Fibroblast of upper back skin (primary cell): Measurements from ENCODE around the gene PHEX.

Experiments
- DNase-seq: peaks from one replicate; pipeline ENCODE4 v3.0.0-alpha.2; 2013

Gene PHEX

DNA sequence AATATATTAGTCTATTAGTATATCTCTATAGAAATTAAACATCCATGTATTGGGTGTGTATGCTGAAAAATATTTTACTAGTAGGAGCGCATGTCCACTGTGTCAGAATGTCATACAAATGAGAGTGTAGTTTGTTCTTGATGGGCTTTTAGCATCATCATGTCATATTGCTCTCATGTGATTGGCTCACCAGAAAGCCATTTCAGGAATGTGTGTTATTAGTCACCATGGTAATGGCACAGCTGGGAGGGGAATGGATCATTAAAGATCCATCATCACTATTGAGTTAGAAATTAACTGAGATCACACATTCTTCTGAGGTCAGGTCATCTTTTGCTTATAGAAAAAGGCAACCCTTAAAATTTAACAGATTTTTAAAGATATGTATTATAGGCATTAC lies 77.3 kb downstream of the PHEX start:
- DNase-seq: peak; percentile 78

DNA sequence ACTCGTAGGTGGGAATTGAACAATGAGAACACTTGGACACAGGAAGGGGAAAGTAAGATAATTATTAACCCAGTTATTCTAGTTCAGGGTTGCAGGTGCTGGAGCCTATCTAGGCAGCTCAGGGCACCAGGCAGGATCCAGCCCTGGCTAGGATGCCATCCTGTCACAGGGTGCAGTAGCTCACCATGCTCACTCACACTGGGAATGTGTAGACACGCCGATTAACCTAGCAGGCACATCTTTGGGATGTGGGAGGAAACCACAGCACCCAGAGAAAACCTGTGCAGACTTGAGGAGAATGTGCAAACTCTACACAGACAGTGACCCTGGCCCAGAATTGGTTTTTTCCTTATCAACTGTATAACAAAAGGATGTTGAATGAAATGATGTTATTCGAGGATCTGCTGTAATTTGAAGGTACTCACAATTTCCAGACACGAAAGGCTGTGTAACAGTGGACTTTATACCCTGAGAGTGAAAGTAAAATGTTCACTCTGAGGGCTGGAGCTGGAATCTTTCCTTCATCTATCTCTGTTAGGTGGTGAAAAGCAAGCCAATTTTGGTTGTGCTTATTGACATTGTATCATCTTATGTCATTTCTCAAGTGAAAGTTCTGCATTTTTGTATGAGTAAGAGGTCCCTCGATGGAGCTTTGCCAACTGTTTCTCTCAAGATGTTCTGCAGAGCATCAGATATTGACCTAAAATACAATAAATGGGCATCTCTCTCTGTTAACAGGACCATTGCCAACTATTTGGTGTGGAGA lies 78.8 kb downstream of the PHEX start:
- peak; percentile 85 for DNase-seq

DNA sequence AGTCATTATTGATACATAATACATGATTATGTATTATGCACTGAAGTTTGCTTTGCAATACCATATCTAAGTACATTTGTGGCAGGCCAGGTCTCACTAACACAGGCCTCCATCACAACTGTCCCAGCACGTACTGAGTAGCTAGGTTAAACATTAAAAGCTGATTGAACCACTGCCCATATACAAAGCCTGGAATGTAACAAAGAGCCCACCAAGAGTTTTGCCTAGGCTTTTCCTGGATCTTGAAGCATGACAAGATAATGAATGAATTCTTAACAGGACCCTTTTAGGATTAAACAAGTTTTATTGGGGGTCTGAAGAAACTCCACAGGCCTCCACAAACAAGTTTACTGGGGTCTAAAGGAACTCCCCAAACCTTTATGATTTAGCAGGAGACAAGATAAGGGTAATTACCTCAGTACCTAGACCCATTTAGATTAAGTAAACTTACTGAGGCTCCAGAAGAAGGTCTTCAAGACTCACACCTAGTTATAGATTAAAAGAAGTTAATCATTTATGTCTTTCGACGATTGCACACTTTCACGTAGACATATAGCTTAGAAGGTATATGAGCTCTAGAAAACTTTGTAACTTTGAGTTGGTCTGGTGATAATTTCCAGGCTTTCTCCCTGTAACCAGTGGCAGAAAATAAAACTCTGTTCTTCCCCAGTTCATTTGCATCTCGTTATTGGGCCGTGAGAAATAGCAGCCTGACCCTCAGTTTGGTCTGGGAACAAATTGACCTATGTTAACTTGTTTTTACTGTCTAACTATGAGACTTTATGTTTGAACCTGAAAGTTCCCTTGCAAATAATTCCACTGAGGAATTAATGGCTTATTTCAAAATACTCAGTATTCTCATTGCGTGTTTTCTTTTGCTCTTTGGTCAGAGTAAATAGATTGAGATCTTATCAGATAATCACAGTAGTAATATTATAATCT lies 84.8 kb downstream of the PHEX start:
- no peak for DNase-seq

DNA sequence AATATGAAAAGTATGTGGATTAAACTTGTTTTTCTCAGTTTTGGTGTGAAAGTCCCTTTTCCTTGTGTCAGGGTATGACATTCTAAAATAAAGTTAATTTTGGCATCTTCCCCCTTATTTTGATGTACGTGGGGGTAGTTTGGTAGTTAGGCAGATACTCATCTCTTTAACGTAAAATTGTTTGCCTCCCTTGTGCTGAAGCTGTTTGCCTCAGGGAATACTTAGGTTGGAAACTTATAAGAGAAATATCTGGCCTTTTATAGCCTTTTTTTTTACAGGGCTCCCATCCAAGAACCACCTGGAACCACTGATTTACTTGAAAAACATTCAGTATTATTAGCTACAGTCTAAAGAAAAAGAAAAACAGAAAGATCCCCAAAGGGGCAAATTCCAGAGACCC lies 85.5 kb downstream of the PHEX start:
- DNase-seq: no peak

DNA sequence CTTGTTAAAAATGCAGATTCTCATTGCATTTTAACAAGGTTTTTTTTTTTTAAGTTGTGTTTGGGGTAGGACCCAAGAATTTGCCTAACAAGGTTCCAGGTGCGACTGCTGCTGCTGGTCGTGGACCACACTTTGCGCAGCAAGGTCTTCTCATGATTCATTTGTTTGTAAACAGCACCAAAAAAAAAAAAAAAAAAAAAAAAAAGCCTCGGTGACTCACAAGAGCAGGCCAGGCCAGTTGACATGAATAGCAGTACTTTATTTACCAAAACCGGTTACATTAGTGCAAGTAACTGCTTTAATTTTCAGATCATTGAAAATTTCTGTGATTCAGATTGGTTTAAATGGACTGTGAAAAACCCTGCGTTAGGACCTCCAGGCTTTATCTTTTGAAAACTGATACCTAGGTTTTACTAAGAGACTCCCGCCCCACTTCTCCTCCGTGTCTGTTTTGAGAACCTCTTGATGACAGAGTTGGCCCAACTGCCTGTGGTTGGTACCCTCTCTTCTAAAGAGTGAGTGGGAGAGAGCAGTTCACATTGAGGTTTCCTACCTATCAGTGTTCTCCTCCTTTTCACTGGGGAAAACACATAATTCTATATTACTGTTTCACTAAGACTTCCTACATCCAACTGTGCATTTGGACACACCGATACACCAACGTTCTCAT lies 86.2 kb downstream of the PHEX start:
- no peak for DNase-seq

DNA sequence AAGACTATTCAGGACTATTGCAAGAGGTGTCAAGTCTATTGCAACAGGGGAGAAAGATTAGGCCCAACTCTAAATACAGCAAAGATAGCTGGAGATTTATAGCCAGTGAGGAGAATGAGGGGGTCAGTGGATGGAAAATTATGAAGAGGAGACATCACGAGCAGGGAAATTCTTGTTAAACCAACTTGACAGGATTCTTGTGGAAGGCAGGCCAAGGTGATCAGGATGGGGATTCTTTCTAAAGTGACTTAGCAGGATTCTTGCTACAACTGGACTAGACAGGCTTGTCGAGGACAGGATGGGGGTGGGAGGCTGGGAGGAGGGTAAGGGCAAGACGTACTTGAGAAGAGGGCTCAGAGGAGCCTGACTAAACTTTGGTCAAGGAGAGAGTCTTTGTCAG lies 89.0 kb downstream of the PHEX start:
- DNase-seq: no peak

DNA sequence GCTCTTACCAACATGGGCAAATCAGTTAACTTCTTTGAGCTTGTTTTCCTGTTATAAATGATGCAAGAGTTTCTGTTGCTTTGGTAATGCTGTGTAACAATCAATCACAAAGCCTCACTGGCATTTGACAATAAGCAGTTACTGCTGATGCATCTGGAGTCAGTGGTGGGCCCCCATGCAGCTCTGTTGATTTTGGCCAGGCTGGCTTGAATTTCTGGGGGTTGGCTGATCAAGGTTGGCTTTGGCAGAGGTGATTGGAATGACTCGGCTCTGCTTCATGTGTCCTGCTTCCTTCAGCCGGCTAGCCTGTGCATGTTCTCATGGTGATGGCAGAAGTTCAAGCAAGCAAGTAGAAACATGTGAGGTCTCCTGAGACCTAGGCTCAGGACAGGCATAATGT lies 90.4 kb downstream of the PHEX start:
- peak; percentile 94 for DNase-seq

DNA sequence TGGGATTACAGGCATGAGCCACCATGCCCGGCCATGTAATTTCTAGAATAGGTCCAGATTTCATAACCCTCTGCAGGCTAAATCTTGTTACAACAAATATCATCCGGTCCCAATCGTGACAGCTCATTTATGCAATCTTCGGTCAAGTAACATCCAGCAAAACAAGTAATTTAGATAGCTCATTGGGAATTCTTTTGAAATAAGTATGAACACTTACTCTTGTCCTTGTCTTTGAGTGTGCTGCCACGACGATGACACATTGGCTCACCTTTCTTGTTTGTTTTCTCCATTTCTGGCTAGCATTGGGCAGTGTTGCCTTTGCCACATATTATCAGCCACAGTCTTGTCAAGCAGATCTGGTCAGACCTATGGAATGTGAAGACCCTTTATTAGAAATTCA lies 92.0 kb downstream of the PHEX start:
- no peak for DNase-seq

DNA sequence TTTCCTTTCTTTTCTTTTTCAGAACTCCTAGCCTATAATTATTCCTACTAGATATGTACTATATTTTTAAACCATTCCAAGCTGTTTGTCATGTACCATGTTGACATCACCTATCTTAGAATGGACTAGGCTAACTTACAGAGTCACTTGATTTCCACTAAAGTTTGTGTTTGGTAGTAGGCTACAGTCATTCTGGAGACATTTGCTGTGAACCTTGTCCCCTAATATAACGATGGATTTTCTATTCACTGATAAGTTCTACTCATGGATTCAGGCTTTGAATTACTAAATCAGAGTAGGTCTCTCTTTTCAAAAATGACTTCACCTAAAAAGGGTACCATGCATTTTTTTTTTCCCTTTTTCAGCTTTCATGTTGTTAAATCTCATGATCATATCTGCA lies 93.4 kb downstream of the PHEX start:
- DNase-seq: no peak

DNA sequence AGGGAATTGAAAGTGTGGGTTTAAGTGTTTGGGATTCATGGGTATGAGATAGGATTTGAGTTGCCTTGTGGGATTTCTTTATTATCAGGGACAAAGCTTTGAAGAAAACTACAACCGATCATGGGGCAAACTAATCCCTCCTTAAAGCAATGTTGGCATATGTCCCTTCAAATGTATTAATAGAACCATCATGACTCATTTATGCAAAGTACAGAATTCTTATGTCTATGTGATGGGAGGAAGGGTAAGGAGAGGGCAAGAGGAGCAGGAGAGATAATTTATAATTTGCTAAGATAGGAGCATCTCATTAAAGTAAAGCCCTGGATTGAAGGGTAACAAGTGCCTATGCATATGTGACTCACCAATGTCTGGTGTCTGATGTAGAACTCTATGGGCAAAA lies 94.2 kb downstream of the PHEX start:
- peak; percentile 39 for DNase-seq

DNA sequence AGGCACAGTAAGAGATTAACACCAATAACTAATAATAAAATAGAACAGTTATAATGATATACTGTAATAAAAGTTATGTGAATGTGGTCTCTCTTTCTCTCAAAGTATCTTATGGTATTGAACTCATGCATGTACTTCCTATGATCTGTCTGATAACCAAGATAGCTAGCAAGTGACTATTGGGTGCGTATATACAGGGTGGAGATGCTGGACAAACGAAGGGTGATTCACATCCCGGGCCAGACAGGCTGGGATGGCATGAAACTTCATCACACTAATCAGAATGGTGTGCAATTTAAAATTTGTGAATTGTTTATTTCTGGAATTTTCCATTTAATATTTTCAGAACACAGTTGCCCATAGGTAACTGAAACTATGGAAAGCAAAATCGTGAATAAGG lies 96.8 kb downstream of the PHEX start:
- no peak for DNase-seq

DNA sequence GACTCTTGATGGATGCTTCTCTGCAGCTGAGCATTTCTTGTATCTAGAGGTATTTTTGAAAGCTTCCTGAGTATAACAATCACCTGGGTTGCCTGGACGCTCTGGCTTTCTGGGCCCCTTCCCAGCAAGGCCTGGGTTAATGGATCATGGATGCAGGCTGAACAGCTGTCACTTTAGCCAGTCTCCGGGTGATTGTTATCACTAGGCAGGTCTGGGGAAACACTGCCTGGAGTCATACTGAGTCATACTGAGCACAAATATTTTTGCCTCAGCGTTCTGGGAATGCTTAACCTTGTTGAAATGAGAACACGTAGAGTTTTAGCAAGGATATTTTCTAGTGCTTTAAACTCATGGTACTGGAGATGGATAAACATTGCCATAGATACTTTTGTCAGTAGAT lies 102.6 kb downstream of the PHEX start:
- DNase-seq: peak; percentile 80

DNA sequence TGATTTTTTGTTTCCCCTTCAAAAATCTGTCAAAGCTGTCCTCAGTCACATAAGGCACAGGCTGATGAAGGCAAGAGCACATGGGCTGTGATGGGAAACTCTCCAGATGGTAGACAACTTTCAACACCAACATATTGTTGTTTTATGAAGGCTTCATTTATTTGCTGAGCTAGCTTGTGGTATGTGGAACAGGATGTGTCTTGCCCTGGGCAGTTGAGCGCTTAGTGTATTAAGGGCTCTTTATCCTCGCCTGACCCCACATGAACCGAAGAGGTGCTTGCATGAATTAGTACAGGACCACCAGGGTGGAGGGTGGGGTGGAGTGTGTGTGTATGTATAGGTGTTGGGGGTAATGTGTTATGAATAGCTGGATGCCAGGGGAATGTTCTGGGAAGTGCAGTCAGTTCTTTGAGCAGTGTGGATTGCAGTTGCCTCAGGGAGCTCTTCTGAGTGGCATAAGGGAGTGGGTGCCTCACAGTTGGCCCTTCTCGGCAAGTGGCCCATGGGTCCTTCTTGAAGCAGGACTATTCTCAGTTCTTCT lies 103.1 kb downstream of the PHEX start:
- DNase-seq: peak; percentile 84

DNA sequence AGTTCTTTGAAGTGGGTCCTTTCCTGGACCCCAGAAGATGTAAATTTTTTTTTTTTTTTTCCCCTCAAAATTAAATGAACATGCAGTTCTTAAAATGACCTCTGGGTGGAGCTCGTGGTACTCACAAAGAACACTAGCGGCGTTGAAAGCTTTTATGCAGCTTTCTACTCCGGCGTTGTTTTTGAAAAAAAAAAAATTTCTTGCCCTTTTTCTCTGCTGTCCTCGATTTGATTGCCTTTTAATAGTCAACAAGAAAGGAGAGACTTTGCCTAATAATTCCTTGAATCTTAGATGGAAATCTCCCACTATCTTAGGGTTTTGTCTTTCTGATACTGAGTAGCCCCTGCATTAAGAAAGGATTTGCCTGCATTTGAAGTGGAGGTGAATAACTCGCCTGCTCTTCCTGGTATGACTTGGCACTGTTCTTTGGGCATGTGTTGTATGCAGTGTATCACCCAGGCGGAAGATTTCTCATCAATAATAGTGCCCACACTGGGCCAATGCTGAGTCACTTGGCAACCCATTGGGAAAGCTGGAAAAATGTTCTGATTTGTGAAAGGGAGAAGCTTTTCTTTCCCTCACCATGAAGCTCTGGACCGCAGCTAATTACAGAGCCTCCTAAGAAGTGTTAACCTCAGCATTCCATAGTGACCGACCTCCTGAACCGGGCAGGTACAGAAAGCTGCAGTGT lies 104.0 kb downstream of the PHEX start:
- peak; percentile 63 for DNase-seq

DNA sequence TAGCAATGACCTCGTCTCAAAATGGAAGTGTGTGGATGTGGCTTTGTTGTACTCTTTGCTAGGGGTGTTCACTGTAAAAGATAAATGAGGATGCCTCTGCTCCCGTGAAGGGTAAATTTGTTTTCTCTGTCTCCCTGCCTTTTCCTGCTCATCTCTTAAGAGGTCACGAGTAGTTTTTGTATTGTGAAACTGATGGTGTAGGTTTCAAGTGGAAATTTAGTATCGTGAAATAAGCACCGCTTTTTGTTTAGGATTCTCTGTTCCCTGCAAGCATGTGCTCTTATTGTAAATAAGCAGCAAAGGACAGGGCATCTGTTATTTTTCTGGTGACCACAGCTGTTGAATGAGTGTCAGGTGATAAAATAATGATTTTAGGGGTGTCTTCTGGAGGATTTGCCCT lies 104.6 kb downstream of the PHEX start:
- DNase-seq: no peak

DNA sequence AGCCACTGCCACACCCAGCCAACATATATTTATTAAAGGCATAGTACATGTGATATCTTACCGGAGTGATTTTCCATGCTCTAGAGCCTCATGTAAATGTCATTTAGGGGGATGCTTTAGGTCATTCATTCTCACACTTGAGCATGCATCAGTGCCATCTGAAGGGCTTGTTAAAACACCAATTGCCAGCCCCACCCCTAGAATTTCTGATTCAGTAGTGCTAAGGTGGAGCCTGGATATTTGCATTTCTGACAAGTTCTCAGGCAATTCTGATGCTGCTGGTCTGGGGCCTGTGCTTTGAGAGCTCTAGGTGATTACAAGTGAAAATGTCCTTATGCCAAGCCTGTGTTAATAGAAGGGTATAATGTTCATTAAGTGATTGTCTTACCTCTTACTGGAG lies 107.7 kb downstream of the PHEX start:
- no peak for DNase-seq

DNA sequence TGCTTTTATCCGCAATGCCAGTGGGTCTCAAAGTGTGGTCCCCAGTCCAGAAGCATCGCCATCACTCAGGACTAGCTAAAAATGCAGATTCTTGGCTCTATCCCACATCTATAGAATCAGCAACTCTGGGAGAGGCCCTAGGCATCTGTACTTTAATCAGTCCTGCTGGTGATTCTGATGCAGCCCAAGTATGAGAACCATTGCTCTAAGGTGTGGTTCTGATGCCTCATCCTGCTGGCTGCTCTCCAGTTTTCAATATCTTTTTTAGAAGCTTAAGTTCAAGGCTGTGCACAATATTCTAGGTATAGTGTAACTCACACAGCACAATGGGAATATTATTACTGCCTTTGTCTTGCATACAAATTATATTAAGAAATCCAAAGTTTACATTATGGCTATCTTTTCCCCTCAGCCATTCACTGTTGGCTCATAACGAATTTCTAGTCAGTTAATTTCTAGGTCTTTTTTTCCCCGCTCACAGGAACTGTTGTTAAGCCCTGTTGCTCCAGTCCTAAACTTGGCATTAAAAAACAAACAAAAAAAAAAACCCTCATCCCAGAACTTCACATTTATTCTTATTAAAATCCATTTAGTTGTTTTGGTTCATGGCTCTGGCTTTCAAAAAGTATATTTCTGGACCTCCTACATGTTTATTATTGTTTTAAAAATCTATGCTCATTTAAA lies 109.1 kb downstream of the PHEX start:
- no peak for DNase-seq

DNA sequence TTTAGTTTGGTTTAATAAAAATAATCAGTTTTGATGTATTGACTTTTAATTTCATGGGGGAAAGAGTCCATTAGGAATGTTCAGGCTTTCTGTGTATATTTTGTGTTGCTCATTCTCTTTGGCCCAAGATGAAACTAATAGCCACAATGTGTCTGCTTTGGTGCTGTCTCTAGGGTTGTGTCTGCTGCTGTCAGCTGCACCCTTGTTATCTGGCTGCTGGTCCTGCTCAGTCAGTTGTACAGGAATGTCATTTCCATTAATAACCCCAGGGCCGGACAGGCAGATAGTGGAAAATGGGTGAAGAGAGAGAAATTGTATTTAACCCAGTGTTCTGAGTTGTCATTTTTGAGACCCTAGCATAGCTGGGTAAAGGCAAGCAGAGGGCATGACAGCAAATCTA lies 115.1 kb downstream of the PHEX start:
- no peak for DNase-seq

DNA sequence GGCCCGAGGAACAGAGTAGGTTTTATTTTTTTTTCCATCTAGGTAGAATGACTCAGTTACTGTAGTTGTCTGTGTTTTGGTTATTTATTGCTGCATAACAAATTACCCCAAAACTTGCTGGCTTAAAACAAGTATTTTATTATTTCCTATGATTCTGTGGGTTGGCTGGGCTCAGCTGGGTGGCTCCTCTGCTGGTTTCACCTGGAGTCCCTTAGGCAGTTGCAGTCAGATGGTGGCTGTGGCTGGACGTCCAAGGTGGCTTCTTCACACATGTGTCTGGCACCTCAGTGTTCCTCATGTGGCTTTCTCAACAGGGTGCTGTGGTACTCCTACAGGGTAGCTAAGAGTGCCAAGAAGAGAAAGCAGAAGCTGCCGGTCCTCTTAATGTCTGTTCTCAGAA lies 115.8 kb downstream of the PHEX start:
- no peak for DNase-seq

DNA sequence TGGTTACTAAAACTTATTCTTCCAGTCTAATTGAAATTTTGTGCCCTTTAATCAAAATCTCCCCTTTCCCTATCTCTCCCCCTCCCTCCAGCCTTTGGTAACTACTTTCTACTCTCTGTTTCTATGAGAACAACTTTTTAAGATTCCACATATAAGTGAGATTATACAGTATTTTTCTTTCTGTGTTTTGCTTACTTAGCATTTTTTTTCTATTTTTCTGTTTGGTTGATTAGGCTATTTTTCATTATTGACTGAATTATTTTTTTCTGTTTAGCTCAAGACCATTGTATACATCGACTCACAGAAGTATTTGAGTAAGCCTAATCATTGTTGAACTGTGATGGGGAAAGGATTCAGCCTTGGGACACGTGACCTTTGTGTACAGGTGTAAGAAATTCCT lies 116.4 kb downstream of the PHEX start:
- DNase-seq: no peak

DNA sequence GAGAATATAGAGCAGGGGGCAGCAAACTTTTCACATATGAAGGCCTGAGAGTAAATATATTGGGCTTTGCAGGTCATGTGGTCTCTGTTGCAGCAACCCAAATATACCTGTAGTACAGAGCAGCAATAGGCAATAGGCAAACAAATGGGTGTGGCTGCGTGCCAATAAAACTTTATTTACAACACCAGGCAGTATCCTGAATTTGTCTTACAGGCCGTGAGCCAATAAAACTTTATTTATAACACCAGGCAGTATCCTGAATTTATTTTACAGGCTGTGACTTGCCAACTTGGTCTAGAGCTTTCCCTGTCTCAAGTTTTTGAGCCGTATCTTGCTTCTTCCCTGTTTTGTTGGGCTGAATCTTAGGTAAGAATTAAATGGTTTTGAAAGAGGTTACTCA lies 118.2 kb downstream of the PHEX start:
- DNase-seq: no peak

DNA sequence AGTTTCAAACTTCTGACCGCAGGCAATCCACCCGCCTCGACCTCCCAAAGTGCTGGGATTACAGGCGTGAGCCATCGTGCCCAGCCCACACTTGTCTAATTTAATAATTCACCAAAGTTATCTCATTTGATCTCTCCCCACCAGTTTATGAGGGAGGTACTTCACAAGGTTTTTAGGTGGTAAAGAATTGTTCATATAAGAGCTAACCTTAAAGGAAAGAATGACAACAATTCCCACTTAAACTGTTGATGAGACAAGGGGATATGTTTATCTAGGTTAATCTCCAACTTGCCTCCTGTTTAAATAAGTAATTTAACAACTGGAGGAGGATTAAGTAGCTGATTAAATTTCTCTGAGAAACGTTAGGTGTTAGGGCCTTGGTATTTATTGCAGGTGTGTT lies 123.0 kb downstream of the PHEX start:
- DNase-seq: no peak
